ENCODE results near the gene TTC3.
"Not testable (repeated sequence)": the region's sequence is repeated elsewhere in the genome, so short reads cannot be mapped to it uniquely, and the experiment has no call there.

The TTC3 gene

GRCh38 chr21:37101384-37101783 is 28.3 kb downstream of the TTC3 start:
- DNase-seq = no peak

- DNase-seq = not testable (repeated sequence)
Observed at GRCh38 chr21:37102746-37103145, 29.7 kb downstream of the TTC3 start.

GRCh38 chr21:37106998-37107397 is 33.9 kb downstream of the TTC3 start:
- no peak for DNase-seq

GRCh38 chr21:37111029-37111428 is 38.0 kb downstream of the TTC3 start:
- DNase-seq = not testable (repeated sequence)

DNA sequence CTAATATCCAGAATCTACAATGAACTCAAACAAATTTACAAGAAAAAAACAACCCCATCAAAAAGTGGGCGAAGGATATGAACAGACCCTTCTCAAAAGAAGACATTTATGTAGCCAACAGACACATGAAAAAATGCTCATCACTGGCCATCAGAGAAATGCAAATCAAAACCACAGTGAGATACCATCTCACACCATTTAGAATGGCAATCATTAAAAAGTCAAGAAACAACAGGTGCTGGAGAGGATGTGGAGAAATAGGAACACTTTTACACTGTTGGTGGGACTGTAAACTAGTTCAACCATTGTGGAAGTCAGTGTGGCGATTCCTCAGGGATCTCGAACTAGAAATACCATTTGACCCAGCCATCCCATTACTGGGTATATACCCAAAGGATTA is 41.2 kb downstream of the TTC3 start:
- DNase-seq = not testable (repeated sequence)

- DNase-seq = not testable (repeated sequence)
Observed at GRCh38 chr21:37116459-37116858, 43.4 kb downstream of the TTC3 start.

DNA sequence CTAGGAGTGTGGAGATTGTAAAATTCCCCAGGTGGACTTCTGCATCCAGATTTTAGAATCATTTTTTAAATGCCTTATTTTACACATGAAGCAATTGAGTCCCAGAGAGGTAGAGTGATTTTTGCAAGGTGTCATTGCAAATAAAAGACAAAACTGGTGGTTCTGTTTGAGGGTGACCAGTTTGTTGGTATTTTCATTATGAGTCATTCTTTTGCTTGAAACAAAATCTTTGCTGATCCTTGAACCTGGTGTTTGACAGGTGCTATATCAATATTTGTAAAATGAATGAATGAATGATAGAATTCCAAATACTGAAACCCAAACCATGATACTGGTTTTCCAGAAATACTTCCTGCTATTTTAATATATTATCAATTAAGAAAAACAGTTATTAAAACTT is 44.1 kb downstream of the TTC3 start:
- no peak for DNase-seq

- DNase-seq = no peak
Observed at GRCh38 chr21:37118187-37118826, 45.3 kb downstream of the TTC3 start.

- DNase-seq = no peak
Observed at GRCh38 chr21:37119421-37120218, 46.6 kb downstream of the TTC3 start.

- DNase-seq = no peak
Observed at GRCh38 chr21:37128076-37128475, 55.0 kb downstream of the TTC3 start.

DNA sequence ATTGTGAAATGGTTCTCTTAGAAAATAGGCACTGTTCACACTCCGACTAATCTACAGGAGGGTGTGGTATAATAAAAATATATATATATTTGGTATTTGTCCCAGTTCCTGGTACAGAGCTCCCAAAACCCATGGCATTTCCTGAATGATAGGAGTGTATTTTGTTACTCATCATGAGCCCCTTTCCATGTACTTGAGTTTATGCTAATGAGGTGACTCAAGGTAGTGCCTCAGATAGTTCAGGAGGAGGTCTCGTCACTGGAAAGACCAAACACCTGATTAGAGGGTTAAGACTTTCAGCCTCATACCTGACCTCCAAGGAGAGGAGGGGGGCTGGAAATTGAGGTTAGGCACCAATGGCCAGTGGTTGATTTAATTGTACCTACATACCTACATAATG is 57.9 kb downstream of the TTC3 start:
- DNase-seq = no peak

DNA sequence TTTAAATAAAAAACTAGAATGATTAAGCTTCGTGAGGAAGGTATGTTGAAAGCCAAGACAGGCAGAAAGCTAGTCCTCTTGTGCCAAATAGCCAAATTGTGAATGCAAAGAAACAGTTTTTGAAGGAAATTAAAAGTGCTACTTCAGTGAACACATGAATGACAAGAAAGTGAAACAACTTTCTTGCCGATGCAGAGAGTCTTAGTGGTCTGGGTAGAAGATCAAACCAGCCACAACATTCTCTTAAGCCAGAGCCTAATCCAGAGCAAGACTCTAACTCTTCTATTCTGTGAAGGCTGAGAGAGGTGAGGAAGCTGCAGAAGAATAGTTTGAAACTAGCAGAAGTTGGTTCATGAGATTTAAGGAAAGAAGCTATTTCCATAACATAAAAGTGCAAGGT is 63.2 kb downstream of the TTC3 start:
- no peak for DNase-seq

DNA sequence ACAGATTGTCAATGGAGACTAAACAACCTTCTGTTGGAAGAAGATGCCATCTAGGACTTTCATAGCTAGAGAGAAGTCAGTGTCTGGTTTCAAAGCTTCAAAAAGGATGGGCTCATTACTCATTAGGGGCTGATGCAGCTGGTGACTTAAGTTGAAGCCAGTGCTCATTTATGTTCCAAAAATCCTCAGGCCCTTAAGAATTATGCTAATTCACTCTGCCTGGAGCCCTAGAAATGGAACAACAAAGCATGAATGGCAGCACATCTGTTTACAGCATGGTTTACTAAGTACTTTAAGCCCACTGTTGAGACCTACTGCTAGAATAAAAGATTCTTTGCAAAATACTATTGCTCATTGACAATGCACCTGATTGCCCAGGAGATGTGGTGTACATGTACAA is 63.7 kb downstream of the TTC3 start:
- no peak for DNase-seq

DNA sequence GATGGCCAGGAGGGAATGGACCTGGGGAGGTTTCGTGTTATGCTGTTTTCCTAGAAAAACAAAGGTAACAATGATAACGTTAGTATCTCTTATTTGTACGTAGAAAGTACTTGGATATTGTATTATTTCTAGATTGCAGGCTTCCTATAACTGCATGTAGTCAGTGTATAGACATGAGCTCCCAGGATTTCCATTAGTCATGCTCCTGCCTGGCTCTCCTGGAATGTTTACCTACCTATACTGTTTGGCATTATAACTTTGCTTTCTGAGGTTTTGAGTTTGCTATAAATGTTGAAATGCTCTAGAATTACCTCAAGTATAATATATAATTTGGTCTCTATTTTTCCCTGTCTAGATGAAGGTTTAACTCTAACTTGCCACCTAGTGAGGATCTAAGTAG is 66.1 kb downstream of the TTC3 start:
- no peak for DNase-seq

DNA sequence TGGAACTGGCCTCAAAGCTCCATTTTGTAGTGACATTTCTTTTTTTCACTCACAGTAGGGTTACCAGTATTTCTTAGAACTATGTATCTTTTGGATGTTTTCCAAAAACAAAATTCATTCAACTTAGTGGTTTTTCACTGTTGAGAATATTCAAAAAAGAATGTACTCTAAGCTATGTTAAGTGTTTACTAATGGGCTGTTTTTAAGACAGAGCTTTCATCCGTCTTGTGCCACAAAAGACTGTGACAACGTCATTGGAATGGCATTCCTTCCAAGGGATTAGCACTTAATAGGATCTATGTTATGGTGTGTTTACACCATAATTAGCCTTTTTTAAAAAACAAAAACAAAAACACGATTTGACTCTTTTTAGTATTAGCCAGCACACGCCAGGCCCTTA is 66.8 kb downstream of the TTC3 start:
- DNase-seq = no peak

DNA sequence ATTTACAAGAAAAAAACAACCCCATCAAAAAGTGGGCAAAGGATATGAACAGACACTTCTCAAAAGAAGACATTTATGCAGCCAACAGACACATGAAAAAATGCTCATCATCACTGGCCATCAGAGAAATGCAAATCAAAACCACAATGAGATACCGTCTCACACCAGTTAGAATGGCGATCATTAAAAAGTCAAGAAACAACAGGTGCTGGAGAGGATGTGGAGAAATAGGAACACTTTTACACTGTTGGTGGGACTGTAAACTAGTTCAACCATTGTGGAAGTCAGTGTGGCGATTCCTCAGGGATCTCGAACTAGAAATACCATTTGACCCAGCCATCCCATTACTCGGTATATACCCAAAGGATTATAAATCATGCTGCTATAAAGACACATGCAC is 70.3 kb downstream of the TTC3 start:
- DNase-seq = not testable (repeated sequence)

- DNase-seq = no peak
Observed at GRCh38 chr21:37145635-37146111, 72.6 kb downstream of the TTC3 start.

DNA sequence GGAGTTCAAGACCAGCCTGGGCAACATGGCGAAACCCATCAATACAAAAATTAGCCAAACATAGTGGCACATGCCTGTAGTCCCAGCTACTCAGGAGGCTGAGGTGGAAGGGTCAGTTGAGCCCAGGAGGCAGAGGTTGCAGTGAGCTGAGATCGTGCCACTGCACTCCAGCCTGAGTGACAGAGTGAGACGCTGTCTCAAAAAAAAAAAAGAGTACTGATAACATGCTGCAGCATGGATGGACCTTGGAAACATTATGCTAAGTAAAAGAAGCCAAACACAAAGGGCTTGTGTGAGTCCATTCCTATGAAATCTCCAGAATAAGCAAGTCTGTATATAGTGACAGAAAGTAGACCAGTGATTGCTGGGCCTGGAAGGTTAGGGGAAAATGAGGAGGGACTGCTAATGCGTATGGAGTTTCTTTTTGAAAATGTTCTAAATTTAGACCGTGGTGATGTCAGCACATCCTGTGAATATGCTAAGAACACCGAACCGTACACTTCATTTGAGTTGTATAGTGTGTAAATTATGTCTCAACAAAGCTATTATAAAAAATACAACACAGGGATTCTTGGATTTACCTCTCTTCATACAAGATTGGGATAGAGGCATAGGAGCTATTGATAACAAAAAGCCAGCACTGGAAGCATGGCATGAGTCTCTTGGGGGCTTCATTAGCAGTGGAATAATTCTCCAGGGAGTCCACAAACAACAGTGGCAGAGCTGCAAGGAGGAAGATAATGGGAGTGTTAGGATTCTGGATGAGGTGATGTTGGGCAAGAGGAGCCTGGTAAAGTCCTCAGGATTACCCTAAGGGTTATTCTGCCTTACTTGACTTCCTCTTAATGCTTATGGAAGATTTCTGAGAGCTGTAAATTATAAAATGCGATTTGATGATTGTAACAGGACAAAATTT is 73.5 kb downstream of the TTC3 start:
- no peak for DNase-seq

- DNase-seq = no peak
Observed at GRCh38 chr21:37149411-37149810, 76.4 kb downstream of the TTC3 start.

- DNase-seq = no peak
Observed at GRCh38 chr21:37153196-37153934, 80.3 kb downstream of the TTC3 start.

- DNase-seq = no peak
Observed at GRCh38 chr21:37153935-37154350, 80.9 kb downstream of the TTC3 start.

- DNase-seq = no peak
Observed at GRCh38 chr21:37155186-37155585, 82.1 kb downstream of the TTC3 start.

DNA sequence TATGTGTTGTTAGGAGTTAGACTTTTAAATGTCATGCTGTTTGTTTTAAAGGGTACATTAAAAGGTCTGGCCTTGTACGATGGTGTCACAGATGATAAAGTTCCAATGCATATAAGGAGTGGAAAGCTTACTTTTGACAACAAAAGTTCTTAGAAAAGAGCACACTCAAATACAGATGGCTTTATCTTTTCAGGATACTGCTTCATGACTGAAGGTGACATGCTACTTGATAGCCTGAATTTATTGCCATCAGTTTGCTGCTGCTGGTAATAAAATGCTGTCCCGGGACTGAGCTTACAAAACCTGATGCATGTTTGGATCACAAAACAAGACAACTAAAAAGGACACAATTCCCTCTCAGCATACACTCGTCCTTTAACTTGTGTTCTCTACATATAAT is 84.9 kb downstream of the TTC3 start:
- no peak for DNase-seq
